CD4-positive, CD25-positive, alpha-beta regulatory T cell (primary cell): ENCODE data around the gene HEG1. TPM values are rescaled to one million over a fixed set of nuclear protein-coding genes. Genes with fewer than 3 reads are reported as not detected.

Experiments
- ATAC-seq, 2 donors: fragments of 150-1000 bp; cut with Tn5 transposase; one replicate each; pipeline ENCODE4 v1.10.0; 2021; ENCODE audit warnings: low read depth in 2 of 2, moderate number of reproducible peaks in 2 of 2, moderate library complexity in 1 of 2
- DNase-seq, 3 donors: peaks; one replicate each; pipeline versions ENCODE4 v3.0.0 to v3.0.0-alpha.2; 2012 to 2022; ENCODE audit warnings: mixed read lengths in 1 of 3
- H3K27ac ChIP-seq: one replicate; pipeline ENCODE4 v1.7.0; 2013; ENCODE audit warnings: mild to moderate bottlenecking, low read length; ENCODE audit not compliant: insufficient read depth, poor library complexity, severe bottlenecking
- H3K27me3 ChIP-seq: one replicate; pipeline ENCODE4 v1.7.0; 2013; ENCODE audit warnings: low read length; ENCODE audit not compliant: control insufficient read depth, insufficient read depth
- H3K36me3 ChIP-seq: one replicate; pipeline ENCODE4 v1.7.0; 2013; ENCODE audit warnings: mild to moderate bottlenecking, low read length, moderate library complexity; ENCODE audit not compliant: control insufficient read depth, insufficient read depth
- H3K4me1 ChIP-seq: 2 replicates; pipeline ENCODE4 v1.7.0; 2013; ENCODE audit warnings: mild to moderate bottlenecking, low read length; ENCODE audit not compliant: insufficient read depth, control insufficient read depth, poor library complexity, severe bottlenecking
- H3K4me3 ChIP-seq: one replicate; pipeline ENCODE4 v1.7.0; 2013; ENCODE audit warnings: low read depth, mild to moderate bottlenecking, low read length, moderate library complexity
- H3K9me3 ChIP-seq, 2 experiments: 1 replicate in 1 of 2; 2 replicates in 1 of 2; pipeline ENCODE4 v1.7.0; 2013; ENCODE audit warnings: low read length in 2 of 2, mild to moderate bottlenecking in 1 of 2, moderate library complexity in 1 of 2; ENCODE audit not compliant: control insufficient read depth in 2 of 2
- H3K27ac Mint-ChIP-seq, 3 donors: one replicate each; pipeline ENCODE4 v1.8.0; 2020 to 2022; ENCODE audit warnings: mild to moderate bottlenecking in 3 of 3, mixed read lengths in 3 of 3, moderate library complexity in 2 of 3
- H3K27me3 Mint-ChIP-seq: one replicate; pipeline ENCODE4 v1.8.0; 2022; ENCODE audit warnings: mild to moderate bottlenecking, mixed read lengths
- H3K36me3 Mint-ChIP-seq: one replicate; pipeline ENCODE4 v1.8.0; 2020; ENCODE audit warnings: mixed read lengths
- H3K4me1 Mint-ChIP-seq, 4 donors: one replicate each; pipeline ENCODE4 v1.8.0; 2020 to 2022; ENCODE audit warnings: mixed read lengths in 4 of 4, mild to moderate bottlenecking in 1 of 4
- H3K4me3 Mint-ChIP-seq, 4 donors: one replicate each; pipeline ENCODE4 v1.8.0; 2020 to 2022; ENCODE audit warnings: mild to moderate bottlenecking in 4 of 4, mixed read lengths in 4 of 4, moderate library complexity in 3 of 4
- H3K9me3 Mint-ChIP-seq, 7 donors: one replicate each; pipeline ENCODE4 v1.8.0; 2020 to 2022; ENCODE audit warnings: mixed read lengths in 7 of 7, mild to moderate bottlenecking in 3 of 7, moderate library complexity in 2 of 7
- polyA plus RNA-seq, 4 donors: library from polyadenylated mRNA; unstranded; fragments of 300-500 nt; fragmentation: Illumina TruSeq; gene quantifications; one replicate each; pipeline ENCODE4 v1.2.3, GENCODE V29; 2021
- total RNA-seq: library from RNA; stranded (reverse); gene quantifications from one replicate; pipeline ENCODE4 v1.2.3, GENCODE V29; 2022

Gene HEG1
- total and polyA plus RNA-seq, 5 donors from 2014 or later, result 0.95 to 24.8 (median 2.3) TPM

GRCh38 chr3:124923833-124924232, 132.0 kb downstream of the HEG1 start:
- ATAC-seq (no peak), DNase-seq (no peak)
- no peaks in the 10 kb centered on the region for H3K36me3 Mint-ChIP-seq
- H3K4me1 Mint-ChIP-seq, result peaks cover 0 to 2% (median 0%) of the 10 kb centered on the region in 4 donors
- H3K27me3 ChIP-seq, result peaks cover 25% of the 10 kb centered on the region
- no peak overlapping the region for H3K27ac Mint-ChIP-seq
- H3K27me3 Mint-ChIP-seq, result peaks cover 21% of the 10 kb centered on the region
- H3K9me3 Mint-ChIP-seq, result no peaks in the 10 kb centered on the region
- H3K4me3 ChIP-seq, result no peak overlapping the region
- H3K4me3 Mint-ChIP-seq, result no peak overlapping the region
- H3K4me1 ChIP-seq, result no peaks in the 10 kb centered on the region
- H3K36me3 ChIP-seq, result no peaks in the 10 kb centered on the region
- H3K9me3 ChIP-seq, result no peaks in the 10 kb centered on the region
- H3K27ac ChIP-seq, result no peak overlapping the region

- H3K27ac ChIP-seq, result no peak overlapping the region
- peaks cover 21% of the 10 kb centered on the region for H3K27me3 ChIP-seq
- H3K27me3 Mint-ChIP-seq, result peaks cover 25% of the 10 kb centered on the region
- H3K4me1 ChIP-seq, result no peaks in the 10 kb centered on the region
- no peak overlapping the region for H3K27ac Mint-ChIP-seq
- DNase-seq, result no peak
- no peak overlapping the region for H3K4me3 Mint-ChIP-seq
- H3K9me3 Mint-ChIP-seq, result no peaks in the 10 kb centered on the region
- H3K36me3 Mint-ChIP-seq, result no peaks in the 10 kb centered on the region
- no peaks in the 10 kb centered on the region for H3K9me3 ChIP-seq
- H3K4me3 ChIP-seq, result no peak overlapping the region
- no peak for ATAC-seq
- no peaks in the 10 kb centered on the region for H3K36me3 ChIP-seq
- H3K4me1 Mint-ChIP-seq, result no peaks in the 10 kb centered on the region
Measured at GRCh38 chr3:124920718-124921117, 135.1 kb downstream of the HEG1 start.

GRCh38 chr3:124919756-124920155, 136.0 kb downstream of the HEG1 start:
- Mint-ChIP-seq H3K36me3 (no peaks in the 10 kb centered on the region), H3K27me3 (peaks cover 24% of the 10 kb centered on the region), H3K4me3 (no peak overlapping the region), H3K4me1 (no peaks in the 10 kb centered on the region), H3K27ac (no peak overlapping the region), H3K9me3 (no peaks in the 10 kb centered on the region)
- H3K4me3 ChIP-seq, result no peak overlapping the region
- H3K27me3 ChIP-seq, result peaks cover 18% of the 10 kb centered on the region
- ATAC-seq, result no peak
- no peaks in the 10 kb centered on the region for H3K9me3 ChIP-seq
- no peak for DNase-seq
- H3K27ac ChIP-seq, result no peak overlapping the region
- H3K36me3 ChIP-seq, result no peaks in the 10 kb centered on the region
- no peaks in the 10 kb centered on the region for H3K4me1 ChIP-seq

GRCh38 chr3:124918524-124918923, 137.3 kb downstream of the HEG1 start:
- H3K27ac Mint-ChIP-seq, result no peak overlapping the region
- ATAC-seq, result no peak
- H3K36me3 ChIP-seq, result no peaks in the 10 kb centered on the region
- peaks cover 0 to 3% (median 0%) of the 10 kb centered on the region in 7 donors for H3K9me3 Mint-ChIP-seq
- no peaks in the 10 kb centered on the region for H3K4me1 Mint-ChIP-seq
- no peak for DNase-seq
- peaks cover 27% of the 10 kb centered on the region for H3K27me3 Mint-ChIP-seq
- no peak overlapping the region for H3K27ac ChIP-seq
- H3K4me3 Mint-ChIP-seq, result no peak overlapping the region
- no peaks in the 10 kb centered on the region for H3K4me1 ChIP-seq
- H3K9me3 ChIP-seq, result no peaks in the 10 kb centered on the region
- H3K27me3 ChIP-seq, result peaks cover 12% of the 10 kb centered on the region
- no peaks in the 10 kb centered on the region for H3K36me3 Mint-ChIP-seq
- no peak overlapping the region for H3K4me3 ChIP-seq

GRCh38 chr3:124916837-124917409, 138.9 kb downstream of the HEG1 start:
- Histone ChIP-seq H3K27me3 (peaks cover 3% of the 10 kb centered on the region), H3K36me3 (no peaks in the 10 kb centered on the region), H3K4me3 (no peak overlapping the region), H3K9me3 (no peaks in the 10 kb centered on the region), H3K4me1 (no peaks in the 10 kb centered on the region), H3K27ac (no peak overlapping the region)
- H3K27me3 Mint-ChIP-seq, result peaks cover 28% of the 10 kb centered on the region
- peaks cover 0 to 4% (median 0%) of the 10 kb centered on the region in 7 donors for H3K9me3 Mint-ChIP-seq
- H3K4me3 Mint-ChIP-seq, result no peak overlapping the region
- H3K4me1 Mint-ChIP-seq, result no peaks in the 10 kb centered on the region
- DNase-seq, result no peak
- no peak for ATAC-seq
- H3K27ac Mint-ChIP-seq, result no peak overlapping the region
- no peaks in the 10 kb centered on the region for H3K36me3 Mint-ChIP-seq

Other genes with a start within 250 kb of the HEG1 start
- 4.5 TPM for gene ITGB5, start 168.6 kb downstream of the HEG1 start, total RNA-seq
- gene ITGB5, start 168.6 kb downstream of the HEG1 start, polyA plus RNA-seq, result under 1 TPM in 3 of 4 donors, not detected in 1; 0.15 to 0.21 (median 0.18) TPM
- 0.49 TPM for gene MUC13, start 121.2 kb downstream of the HEG1 start, total RNA-seq
- gene MUC13, start 121.2 kb downstream of the HEG1 start, polyA plus RNA-seq, result not detected
- not detected for gene SLC12A8, start 156.8 kb upstream of the HEG1 start, total RNA-seq
- gene SLC12A8, start 156.8 kb upstream of the HEG1 start, polyA plus RNA-seq, result not detected